ENCODE results near the gene AIFM3.

AIFM3 gene

DNA sequence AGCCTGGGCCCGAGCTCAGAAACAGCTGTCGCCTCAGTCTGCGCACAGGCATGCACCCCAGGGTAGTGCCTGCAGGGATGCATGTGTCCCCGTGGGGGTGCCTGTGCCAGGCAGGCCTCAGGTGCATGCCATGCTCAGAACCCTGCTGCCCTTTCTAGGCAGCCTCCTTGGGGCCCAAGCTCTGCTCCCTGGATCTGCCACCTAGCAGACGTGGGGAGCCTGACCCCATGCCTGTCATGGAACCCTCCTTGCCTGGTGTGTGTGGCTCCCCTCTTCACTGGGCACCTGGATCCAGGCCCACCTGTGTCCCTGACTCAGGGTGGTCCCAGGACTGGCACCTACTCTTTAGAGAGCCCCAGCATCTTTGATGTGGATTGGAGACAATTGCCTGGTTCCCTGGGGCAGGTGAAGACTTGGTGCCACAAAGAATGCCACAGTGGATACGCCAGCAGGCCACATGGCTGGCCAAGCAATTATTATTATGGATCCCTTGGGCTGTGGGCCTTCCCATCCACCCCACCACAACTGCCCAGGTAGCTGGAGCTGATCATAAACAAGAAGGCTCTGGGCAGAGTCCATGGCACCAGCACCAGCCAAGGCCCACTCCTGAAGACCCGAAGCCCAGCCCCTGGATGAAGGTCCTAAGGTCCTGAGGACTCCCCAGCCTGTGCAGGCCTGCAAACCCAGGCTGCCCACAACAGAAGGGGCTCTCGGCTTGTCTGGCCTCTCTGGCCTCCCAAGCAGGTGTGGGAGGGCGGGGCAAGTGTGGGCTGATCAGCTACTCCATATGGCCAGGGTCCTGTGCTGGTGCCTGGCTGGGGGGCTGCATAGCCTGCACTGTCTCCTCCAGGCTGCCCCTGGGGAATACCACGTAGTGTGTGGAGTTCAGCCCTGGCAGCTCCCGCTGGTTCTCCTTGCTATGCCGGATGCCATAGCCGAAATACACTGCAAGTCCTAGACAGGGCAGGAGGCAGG lies 61.5 kb downstream of the AIFM3 start:
- H3K4me1 ChIP-seq (ENCODE audit: control insufficient read depth, insufficient read depth, low read length, poor library complexity, severe bottlenecking): peaks cover 11% of the 10 kb centered on the region

DNA sequence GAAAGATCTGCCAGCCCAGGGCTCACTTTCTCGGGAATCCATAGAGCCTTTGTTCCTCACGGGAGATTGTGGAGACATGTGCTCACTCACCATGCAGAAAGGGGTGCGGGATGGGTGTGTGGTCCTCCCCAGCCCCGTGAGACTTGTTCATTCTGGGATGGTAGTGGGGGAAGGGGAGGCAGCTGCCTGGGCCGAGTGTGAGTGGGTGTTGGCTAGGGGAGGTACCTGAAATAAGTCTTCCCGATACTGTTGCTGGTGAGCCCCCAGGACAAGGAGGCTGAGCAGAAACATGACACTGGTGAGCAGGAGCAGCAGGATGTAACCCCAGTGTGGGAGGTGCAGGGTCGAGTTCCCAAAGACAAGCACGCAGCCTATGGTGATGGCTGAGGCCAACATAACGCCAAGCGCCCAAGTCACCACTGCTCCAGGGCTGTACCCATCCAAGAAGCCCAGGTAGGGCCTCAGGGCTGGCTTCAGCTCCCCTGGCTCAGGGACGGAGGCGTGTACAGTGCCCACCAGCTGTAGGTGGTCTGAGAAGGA lies 62.5 kb downstream of the AIFM3 start:
- Histone ChIP-seq H3K27me3 (replicated peaks; ENCODE audit: control insufficient read depth, insufficient read depth, low read length, poor library complexity, severe bottlenecking) (peaks cover 8% of the 10 kb centered on the region), H3K27ac (ENCODE audit: insufficient read depth, low read length, poor library complexity, severe bottlenecking) (no peak overlapping the region), H3K36me3 (ENCODE audit: control insufficient read depth, insufficient read depth, low read length) (no peaks in the 10 kb centered on the region), H3K4me1 (ENCODE audit: control insufficient read depth, insufficient read depth, low read length, poor library complexity, severe bottlenecking) (peaks cover 11% of the 10 kb centered on the region), H3K4me3 (ENCODE audit: insufficient read depth, low read depth, low read length, poor library complexity, severe bottlenecking) (no peak overlapping the region), H3K9me3 (ENCODE audit: control insufficient read depth, low read length) (no peaks in the 10 kb centered on the region)
- no peak for DNase-seq

More for the DNA sequence above, 61.5 kb downstream of the AIFM3 start:
- Histone ChIP-seq H3K27ac (ENCODE audit: insufficient read depth, low read length, poor library complexity, severe bottlenecking) (no peak overlapping the region), H3K4me3 (ENCODE audit: insufficient read depth, low read depth, low read length, poor library complexity, severe bottlenecking) (no peak overlapping the region), H3K36me3 (ENCODE audit: control insufficient read depth, insufficient read depth, low read length) (no peaks in the 10 kb centered on the region), H3K27me3 (replicated peaks; ENCODE audit: control insufficient read depth, insufficient read depth, low read length, poor library complexity, severe bottlenecking) (peaks cover 8% of the 10 kb centered on the region), H3K9me3 (ENCODE audit: control insufficient read depth, low read length) (no peaks in the 10 kb centered on the region)
- DNase-seq: no peak

DNA sequence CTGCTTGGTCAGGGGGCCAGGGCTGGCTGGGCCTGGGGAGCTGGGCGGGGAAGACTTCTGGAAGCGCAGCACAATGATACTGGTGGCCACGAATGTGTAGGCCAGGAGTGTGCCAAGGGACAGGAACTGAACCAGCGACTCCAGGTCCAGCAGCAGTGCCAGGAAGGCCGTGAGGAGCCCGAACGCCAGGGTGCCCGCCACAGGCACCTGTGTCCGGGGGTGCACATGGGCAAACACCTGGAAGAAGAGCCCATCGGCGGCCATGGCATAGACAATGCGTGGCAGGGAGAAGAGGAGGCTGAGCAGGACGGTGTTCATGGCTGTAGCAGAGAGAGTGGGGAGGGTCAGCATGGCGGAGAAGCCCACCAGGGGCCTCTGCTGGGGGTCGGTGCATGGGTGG lies 63.0 kb downstream of the AIFM3 start:
- no peak for DNase-seq
- H3K36me3 ChIP-seq (ENCODE audit: control insufficient read depth, insufficient read depth, low read length): no peaks in the 10 kb centered on the region
- H3K9me3 ChIP-seq (ENCODE audit: control insufficient read depth, low read length): no peaks in the 10 kb centered on the region
- no peak overlapping the region for H3K27ac ChIP-seq (ENCODE audit: insufficient read depth, low read length, poor library complexity, severe bottlenecking)
- peaks cover 8% of the 10 kb centered on the region for H3K27me3 ChIP-seq (replicated peaks; ENCODE audit: control insufficient read depth, insufficient read depth, low read length, poor library complexity, severe bottlenecking)
- H3K4me3 ChIP-seq (ENCODE audit: insufficient read depth, low read depth, low read length, poor library complexity, severe bottlenecking): no peak overlapping the region
- H3K4me1 ChIP-seq (ENCODE audit: control insufficient read depth, insufficient read depth, low read length, poor library complexity, severe bottlenecking): peaks cover 11% of the 10 kb centered on the region

Measured in effector memory CD4-positive, alpha-beta T cell (primary cell).